Measurements from ENCODE around the gene NNAT.

NNAT gene

GRCh38 chr20:37567671-37568588 lies 46.9 kb downstream of the NNAT start:
- DNase-seq = no peak

- no peak for DNase-seq
These were observed 49.4 kb downstream of the NNAT start for GRCh38 chr20:37570419-37570818.

- no peak for DNase-seq
These were observed 50.0 kb downstream of the NNAT start for GRCh38 chr20:37571033-37571432.
